Stimulated activated CD4-positive, alpha-beta T cell treated with anti-CD3 and anti-CD28 coated beads, TNF-alpha, amount 100 ng/mL, for 48 hours (primary cell): Measurements from ENCODE around the gene APOD.
"Not testable (repeated sequence)": the region's sequence is repeated elsewhere in the genome, so short reads cannot be mapped to it uniquely, and the experiment has no call there.

Source experiments
- DNase-seq, 3 donors: peaks; one replicate each; pipeline ENCODE4 v3.0.0-alpha.2; 2020; ENCODE audit warnings: low read depth in 3 of 3

The APOD gene

DNA sequence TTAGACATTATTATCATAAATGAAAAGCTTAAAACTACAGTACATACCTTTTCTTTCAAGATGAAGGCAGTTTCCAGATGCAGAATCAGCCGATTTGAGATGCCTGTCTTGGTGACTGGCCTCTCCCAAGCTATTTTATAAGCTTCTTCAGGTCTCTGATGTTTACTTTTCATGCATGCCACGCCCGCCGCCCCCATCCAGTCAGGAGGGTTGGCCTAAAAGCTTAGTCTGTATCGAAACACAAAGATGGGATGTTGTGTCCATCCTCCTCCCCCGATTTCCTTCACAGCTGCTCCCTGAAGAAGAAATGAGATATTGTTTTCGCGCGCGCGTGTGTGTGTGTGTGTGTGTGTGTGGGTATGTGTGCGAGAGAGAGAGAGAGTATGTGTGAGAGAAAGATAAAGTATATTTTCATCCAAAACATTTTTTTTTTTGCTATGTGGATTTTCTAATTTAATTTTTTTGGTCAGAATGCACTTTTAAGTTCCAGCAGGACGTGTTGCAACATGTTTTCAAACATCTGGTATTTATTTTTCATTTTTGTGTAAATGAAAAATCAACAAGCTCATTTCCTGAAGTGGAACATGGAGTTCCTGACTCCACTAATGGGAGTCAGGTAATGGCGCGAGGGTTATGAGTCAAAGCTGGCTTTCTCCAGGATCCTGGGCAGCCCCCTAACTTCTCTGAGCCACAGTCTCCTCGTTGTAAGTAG, at the start of gene APOD:
TSS of gene APOD (minus strand) at position 110 of the 712 bp plus-strand sequence. CDS start 4,479 bp downstream, outside the sequence.
- DNase-seq = no peak

DNA sequence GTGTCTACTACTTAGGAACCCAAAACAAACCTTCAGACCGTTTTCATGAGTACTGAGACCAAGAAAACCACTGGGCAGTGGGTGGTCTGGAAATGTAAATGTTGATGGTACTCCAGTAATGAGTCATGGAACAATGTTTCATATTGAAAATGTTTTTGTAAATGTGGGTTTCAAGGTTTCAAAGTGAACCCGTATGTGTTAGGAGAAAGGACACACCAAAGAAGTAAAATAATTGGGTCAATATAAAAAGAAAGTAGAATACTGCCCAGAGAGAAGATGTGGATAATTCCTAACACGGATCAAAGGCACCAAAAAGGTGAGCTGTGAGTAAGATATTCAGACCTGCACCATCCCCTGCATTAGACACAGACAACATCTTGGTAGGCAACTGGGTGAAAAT, 49.6 kb upstream of the APOD start:
- DNase-seq = not testable (repeated sequence)

DNA sequence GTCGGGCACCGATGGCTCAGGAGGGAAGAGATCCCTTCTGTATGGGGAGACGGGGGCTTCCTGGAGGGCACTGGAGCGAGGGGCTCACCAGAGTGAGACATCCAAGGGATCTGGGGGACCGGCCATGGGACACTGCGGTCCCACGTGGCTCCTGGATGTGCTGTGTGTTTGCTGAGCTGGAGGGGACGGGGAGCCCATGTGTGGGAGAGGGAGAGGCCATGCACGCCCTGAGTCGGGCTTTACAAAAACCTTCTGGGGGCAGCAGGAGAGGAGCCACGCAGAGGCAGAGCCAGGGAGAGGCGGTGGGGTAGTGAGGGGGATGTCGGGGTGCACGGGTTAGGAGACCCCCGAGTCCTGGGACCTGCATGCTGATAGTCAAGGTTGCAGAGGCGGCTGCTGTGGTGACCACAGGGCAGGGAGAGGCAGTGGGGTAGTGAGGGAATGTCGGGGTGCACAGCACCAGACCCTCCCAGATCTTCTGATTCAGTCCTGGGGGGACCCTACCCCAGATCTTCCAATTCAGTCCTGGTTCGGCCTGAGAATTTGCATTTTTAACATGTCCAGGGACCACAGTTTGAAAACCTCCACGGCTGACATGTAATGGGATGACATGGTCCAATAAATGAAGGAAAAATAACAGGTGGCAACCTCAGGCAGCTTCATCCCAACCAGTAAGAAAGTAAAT, 48.9 kb upstream of the APOD start:
- not testable (repeated sequence) for DNase-seq

DNA sequence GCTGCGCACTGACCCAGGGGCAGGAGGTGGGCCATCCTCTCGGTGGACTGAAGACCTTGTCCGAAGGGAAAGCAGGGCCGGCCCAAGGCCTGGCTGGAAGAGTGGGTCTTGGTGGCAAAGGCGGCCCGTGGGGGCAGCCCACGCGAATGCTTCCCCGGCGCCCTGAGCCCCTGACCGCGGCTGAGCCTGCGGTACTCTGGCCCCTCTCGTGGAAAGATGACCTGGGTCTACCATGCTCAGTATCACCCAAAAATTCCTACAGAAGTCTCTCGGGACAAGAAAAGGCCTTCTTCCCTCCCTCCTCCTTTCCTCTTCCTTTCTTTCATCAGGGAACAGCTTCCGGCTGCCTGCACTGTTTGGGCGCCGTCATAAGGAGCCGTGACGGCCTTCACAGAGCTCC, 48.3 kb upstream of the APOD start:
- DNase-seq = not testable (repeated sequence)

DNA sequence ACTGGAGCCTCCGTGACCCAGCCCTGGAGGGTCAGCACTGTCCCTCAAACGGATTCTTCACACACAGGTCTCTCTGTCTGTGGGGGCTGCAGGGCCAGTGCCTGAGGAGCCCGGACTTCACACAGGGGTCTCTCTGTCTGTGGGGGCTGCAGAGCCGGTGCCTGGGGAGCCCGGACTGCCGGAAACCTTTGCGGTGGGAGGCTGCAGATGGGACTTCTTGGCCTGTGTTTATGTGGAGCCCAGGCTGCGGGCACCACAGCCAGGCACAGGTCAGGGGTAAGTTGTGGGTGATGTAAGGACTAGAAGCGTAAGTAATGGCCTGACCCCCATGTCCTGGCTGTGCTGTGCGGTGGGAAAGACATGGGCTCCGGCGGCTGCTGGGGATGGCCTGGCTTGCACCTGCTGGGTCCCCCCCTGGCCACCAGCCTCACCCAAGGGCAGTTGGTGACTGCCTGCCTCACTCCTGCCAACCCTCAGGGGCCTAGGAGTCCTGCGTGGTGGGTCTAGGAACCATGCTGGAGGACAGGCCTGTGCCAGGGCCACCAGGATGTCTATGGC, 47.3 kb upstream of the APOD start:
- DNase-seq = not testable (repeated sequence)

DNA sequence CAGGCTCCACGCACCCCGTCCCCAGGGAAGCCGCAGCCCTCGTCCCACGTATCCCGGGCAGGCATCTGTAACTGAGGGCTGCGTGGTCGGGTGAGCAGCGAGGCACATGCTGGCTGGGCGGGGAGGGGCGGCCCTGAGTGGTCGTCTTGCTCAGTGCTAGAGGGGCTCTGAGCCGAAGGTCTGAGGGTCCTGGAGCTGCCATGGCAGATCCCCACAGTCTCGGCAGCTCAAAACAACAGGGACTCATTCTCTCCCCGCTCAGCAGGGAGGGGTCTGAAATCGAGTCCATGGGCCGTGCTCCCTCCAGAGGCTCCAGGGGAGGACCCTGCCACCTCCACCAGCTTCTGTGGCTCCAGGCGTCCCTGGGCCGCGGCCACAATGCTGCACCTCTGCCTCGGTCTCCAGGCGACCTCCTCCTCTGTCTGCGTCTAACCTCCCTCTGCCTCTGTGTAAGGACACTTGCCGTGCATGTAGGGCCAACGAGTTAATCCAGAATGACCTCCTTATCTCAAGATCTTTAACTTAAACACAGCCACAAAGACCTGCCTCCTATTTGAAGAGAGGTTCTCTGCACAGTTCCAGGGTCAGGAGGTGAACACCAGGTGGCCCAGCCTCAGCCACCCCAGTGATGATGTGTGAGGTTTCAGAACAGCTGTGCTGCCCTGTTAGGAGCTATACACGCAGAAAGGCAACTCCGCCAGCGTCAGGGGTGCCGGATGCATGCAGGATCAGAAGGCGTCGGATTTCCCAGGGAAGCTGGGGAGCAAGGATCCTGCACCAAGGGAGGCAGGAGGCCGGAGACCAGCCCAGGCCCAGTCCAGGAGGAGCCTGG, 46.6 kb upstream of the APOD start:
- not testable (repeated sequence) for DNase-seq

DNA sequence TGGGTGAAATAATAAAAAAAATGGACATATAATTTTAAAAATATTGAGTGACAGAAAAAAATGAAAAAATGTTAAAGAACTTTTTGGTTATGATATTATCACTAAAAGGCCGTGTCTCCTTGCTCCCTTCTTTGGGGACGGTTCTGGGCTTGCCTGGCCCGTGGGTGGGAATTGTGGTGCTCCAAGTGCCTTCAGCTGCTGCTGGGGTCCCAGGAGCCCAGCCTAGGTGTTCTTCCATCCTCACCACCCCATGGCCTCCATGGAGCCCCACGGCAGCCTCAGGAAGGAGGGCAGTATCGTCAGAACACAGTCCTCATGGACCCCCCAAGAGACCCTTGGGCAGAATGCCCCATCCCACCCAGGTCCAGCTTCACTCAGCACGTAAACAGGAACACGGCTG, 45.9 kb upstream of the APOD start:
- DNase-seq = not testable (repeated sequence)

DNA sequence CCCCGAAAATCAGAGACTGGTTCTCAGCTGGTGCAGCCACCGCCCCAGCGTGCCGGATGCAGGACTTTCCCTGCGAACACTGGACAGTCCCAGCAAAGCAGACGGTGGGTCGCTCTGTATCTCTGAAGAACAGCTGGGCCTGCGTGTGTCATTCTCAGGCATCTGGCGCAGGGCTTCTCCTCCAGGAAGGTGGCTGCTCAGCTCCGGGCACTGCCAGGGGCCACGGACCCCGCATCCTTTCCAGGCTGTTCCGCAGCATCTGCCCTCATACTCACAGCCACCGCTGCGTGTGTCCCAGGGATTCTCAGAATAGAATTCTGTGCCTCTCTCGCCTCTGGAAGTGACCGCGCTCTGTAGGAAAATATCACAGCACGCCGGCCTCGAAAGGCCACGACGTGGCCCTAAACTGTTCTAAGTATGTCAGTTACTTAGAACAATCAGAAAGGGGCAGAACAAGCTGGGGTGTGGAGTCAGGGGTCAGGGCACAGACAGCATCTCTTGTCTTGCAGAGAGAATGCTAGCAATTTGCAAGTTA, 44.7 kb upstream of the APOD start:
- DNase-seq = not testable (repeated sequence)

DNA sequence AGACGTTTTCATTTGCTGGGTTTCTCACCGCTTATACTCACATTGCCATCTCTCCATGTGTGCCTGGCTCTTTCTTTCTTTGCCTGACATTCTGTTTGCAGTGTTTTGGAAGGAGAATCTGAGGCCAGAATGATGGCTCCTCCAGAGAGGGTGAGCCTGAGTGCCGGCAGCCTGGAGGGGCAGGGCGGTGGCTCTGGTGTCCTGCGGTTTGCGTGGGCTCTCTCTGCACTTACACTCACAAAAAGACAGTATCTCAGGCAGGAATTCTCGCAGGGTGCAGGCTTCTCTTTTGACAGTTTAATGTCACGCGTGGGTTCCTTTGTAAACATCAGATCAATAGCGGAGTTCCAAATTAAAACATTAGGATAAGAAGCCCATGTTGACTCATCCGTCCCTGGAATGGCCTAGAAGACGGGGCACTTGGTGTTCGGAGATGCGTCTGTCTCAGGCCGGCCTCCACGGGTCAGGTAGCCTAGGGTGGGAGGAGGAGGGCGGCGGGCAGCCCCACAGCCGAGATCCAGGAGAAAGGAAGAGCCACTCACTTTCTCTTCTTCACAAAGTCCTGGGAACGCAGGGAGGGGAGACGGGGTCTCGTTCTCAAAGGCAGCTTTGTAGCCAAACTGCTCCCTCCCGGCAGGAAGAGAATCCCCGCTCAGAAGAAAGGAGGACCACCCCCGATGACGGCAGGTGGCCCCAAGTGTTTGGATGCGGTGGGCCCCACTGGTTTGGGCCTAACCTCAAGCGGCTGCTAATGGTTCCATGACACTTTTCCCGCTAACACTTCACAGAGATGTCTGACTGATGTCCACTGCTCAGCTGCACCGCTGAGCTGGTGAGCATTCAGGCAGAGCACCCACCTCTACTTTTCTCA, 44.0 kb upstream of the APOD start:
- DNase-seq = not testable (repeated sequence)

DNA sequence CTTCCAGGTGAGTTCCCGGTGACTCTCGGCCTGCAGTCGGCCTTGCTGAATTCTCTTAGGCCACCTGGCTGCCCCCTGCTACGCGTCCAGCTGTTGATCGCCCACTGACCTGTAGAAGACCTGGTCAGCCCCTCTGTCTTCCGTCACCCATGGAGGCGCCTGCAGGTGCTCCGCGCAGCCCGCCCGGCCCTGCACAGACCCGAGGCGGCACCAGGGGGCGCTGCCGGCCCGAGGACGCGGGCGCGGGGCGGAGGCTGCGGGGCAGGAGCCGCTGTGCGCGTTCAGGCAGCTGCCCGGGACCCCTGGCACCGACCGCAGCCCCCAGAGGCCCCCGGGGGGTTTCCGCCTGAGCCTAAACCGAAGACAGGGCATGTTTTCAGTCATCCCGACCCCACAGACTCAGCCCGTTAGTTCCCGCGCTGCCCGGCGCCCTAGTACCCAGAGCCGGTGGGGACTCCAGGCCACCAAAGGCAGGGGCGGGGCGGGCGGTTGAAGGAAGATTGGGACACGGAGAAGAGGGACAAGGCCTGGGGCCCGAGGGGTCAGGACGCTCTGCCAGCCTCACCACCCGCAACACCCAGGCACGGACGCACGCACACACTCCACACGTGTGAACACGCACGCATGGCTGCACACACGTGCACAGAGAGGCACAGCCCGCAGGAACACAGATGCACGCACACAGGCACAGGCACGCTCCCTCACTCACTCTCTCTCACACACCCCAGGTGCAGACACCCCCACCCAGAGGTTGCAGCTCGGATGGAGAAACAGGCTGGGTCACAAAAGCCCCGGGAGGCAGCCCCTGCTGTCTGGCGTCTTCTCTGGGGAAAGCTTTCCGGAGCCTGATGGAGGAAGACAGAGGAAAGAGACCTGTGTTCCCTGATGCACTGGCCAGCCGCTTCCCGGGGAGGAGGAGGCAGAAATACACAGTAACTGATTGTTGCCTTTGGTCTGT, 41.1 kb upstream of the APOD start:
- not testable (repeated sequence) for DNase-seq

DNA sequence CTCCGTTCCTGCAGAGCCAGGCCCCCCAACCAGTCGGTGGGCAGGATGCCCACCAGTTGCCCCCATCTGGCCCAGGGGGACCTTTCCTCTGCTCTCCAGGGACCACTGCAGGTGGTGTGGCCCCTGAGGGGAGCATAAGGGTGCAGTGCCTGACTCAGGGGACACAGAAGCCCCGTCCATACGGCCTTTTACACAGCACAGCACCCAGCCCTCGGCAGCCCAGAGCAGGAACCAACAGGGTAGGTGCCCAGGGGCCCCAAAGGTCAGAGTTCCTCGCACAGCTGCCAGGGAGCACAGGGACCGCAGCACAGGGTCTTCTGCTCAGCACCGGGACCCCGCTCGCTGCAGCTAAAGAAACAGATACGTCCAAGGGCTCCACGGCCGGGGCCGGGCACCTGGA, 40.4 kb upstream of the APOD start:
- not testable (repeated sequence) for DNase-seq

DNA sequence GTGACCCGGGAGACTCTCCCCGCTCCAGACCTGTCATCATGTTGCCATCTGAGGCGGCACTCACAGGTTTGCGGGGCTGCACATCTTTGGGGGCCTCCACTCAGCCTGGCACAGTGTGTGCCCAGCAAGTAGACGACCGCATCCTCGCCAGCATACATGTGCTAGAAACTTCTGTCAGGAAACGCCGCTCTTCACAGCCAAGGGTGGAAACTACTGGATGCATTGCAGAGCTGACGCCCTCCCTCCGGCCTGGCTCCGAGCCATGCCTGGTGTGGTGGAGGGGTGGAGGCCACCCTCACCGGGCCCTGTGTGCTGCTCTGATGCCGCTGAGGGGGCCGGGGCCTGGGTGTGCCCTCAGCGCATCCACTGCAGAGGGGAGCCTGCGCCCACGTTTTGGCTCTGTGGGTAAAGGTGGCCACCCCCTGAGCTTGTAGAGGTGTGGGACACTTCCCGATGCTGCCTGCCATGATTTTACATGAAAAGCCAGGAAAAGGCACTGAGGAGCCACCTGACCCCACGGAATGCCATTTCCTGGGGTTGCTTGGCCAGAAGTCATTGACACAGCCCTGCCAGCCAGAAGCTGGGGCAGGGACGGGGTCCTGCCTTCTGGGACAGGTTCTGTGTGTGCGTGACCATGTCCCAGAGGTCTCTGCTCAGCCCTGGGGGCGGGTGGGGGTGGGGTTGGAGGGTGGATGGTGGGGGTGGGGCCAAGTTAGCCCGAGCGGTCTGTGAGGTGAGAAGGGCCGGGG, 39.7 kb upstream of the APOD start:
- not testable (repeated sequence) for DNase-seq

DNA sequence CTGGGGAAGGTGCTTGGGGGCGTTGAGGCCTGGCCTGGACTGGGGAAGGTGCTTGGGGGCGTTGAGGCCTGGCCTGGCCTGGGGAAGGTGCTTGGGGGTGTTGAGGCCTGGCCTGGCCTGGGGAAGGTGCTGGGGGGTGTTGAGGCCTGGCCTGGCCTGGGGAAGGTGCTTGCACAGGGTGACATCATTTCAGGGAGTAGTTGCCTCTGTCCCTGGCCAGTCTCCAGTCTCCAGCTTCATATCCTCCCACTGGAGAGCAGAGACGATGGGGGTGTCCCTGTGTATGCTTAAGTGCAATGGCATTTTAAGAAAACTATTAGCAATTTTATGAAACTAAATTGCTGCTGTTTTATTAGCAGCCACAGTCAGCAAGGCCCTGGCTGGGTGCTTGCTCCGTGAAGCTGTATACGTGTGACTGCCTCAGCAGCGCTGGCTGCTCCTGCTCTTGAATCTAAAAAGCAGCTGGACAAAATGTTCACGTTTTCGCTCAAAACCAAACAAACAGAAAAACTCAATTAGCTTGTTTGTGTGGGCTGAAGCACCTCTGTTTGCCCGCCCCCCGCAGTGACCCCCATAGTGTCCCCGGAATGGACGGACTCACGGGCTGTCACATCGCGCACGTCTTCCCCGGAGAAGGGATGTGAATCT, 38.9 kb upstream of the APOD start:
- not testable (repeated sequence) for DNase-seq

DNA sequence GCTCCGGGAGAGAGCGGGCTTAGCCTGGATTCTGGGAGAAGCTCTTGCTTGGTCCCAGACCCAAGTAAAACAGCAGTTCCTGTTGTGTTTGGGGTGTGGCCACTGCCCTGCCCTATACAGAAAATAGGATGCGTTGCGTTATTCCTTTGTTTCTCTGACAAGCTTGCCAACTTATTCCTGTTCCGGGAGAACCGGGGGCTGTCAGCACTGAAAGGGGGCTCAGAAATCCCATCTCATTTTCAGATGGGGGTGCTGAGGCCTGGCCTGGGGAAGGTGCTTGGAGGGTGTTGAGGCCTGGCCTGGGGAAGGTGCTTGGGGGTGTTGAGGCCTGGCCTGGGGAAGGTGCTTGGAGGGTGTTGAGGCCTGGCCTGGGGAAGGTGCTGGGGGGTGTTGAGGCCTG, 38.3 kb upstream of the APOD start:
- DNase-seq = not testable (repeated sequence)

DNA sequence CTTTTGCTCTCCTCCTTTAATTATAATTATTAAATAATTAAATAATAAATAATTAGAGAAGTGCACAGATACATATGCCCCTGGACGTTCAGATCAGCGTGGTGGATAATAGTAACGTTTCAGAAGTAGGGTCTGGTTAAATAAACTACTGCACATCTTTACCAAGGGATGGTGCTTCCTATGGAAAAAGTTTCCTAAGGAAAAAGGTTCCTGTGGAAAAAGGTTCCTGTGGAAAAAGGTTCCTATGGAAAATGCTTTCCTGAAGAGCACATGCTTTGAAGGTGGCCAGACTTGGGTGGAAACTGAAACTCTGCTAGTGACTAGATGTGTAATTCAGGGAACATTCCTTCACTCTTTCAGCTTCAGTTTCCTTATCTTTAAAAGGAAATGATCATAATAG, 37.4 kb upstream of the APOD start:
- not testable (repeated sequence) for DNase-seq

DNA sequence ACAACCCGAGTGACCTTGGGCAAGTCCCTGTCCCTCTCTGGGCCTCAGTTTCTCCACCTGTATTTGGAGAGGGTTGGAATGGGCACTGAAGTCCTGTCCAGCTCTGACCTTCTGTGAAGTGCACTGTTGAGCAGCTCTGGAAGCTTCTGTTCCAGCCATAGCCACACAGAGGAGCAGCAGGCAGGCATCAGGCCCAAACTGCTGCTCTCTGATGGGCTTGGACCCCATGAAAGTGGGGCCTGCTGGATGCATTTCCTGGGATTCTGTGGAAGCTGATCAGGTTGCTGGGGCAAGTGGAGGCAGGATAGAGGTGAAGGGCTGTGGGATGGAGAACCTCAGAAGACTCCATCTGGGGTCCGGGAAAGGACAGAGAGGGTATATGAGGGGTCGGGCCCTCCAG, 36.7 kb upstream of the APOD start:
- DNase-seq = not testable (repeated sequence)

DNA sequence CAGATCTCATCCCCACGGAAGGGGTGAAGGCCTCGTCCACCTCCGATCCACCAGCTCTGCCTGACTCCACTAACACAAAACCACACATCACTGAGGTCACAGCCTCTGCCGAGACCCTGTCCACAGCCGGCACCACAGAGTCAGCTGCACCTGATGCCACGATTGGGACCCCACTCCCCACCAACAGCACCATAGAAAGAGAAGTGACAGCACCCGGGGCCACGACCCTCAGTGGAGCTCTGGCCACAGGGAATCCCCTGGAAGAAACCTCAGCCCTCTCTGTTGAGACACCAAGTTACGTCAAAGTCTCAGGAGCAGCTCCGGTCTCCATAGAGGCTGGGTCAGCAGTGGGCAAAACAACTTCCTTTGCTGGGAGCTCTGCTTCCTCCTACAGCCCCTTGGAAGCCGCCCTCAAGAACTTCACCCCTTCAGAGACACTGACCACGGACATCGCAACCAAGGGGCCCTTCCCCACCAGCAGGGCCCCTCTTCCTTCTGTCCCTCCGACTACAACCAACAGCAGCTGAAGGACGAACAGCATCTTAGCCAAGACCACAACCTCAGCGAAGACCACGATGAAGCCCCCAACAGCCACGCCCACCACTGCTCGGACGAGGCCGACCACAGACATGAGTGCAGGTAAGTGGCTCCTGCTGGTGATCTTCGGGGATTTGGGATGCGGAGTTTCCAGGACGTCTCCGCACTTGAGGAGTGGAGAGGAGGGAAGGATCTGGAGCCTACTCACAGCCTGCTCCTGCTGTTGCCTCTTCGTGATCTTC, 36.0 kb upstream of the APOD start:
- not testable (repeated sequence) for DNase-seq
